ENCODE measurements around the gene TYW5. TPM values are rescaled to one million over a fixed set of nuclear protein-coding genes. Genes with fewer than 3 reads are reported as not detected.

TYW5 gene
- total RNA-seq, 3 donors from 2014 or later (not counting 1 experiment from before 2014, with no cell fraction given): 15.9 to 17.4 (median 16.9) TPM

GRCh38 chr2:199962203-199962602 lies 6.9 kb upstream of the TYW5 start:
- Mint-ChIP-seq H3K9me3 (no peaks in the 10 kb centered on the region), H3K36me3 (peaks cover 25% of the 10 kb centered on the region), H3K27me3 (ENCODE audit: low read depth in 2 of 2) (no peaks in the 10 kb centered on the region), H3K27ac (no peak overlapping the region), H3K4me3 (no peak overlapping the region), H3K4me1 (peaks cover 16 to 22% of the 10 kb centered on the region in 2 donors)
- H3K36me3 ChIP-seq (ENCODE audit: control insufficient read depth, insufficient read depth, low read length): peaks cover 66% of the 10 kb centered on the region
- ATAC-seq (no peak), DNase-seq (no peak)
- intact Hi-C loops (cut with micrococcal nuclease): no loop called here
- WGBS (ENCODE audit: insufficient coverage): 77% methylated on average over 2 of the region's 2 CpGs
- no peaks in the 10 kb centered on the region for H3K9me3 ChIP-seq (ENCODE audit: control insufficient read depth, insufficient read depth, low read length)
- TF ChIP-seq, protein P1, sequence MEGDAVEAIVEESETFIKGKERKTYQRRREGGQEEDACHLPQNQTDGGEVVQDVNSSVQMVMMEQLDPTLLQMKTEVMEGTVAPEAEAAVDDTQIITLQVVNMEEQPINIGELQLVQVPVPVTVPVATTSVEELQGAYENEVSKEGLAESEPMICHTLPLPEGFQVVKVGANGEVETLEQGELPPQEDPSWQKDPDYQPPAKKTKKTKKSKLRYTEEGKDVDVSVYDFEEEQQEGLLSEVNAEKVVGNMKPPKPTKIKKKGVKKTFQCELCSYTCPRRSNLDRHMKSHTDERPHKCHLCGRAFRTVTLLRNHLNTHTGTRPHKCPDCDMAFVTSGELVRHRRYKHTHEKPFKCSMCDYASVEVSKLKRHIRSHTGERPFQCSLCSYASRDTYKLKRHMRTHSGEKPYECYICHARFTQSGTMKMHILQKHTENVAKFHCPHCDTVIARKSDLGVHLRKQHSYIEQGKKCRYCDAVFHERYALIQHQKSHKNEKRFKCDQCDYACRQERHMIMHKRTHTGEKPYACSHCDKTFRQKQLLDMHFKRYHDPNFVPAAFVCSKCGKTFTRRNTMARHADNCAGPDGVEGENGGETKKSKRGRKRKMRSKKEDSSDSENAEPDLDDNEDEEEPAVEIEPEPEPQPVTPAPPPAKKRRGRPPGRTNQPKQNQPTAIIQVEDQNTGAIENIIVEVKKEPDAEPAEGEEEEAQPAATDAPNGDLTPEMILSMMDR (IDR thresholded peaks at IDR 0.05): no peak
- H3K27me3 ChIP-seq (ENCODE audit: control insufficient read depth, insufficient read depth, low read length): no peaks in the 10 kb centered on the region
- no peak overlapping the region for H3K4me3 ChIP-seq (ENCODE audit: low read length)
- no peak overlapping the region for H3K27ac ChIP-seq (ENCODE audit: low read length)
- peaks cover under 1% of the 10 kb centered on the region for H3K4me1 ChIP-seq (ENCODE audit: control insufficient read depth, insufficient read depth, low read length)

GRCh38 chr2:199958014-199958413 lies 2.7 kb upstream of the TYW5 start:
- Histone ChIP-seq H3K4me3 (ENCODE audit: low read length) (no peak overlapping the region), H3K27ac (ENCODE audit: low read length) (no peak overlapping the region), H3K27me3 (ENCODE audit: control insufficient read depth, insufficient read depth, low read length) (no peaks in the 10 kb centered on the region), H3K36me3 (ENCODE audit: control insufficient read depth, insufficient read depth, low read length) (peaks cover 38% of the 10 kb centered on the region), H3K9me3 (ENCODE audit: control insufficient read depth, insufficient read depth, low read length) (no peaks in the 10 kb centered on the region), H3K4me1 (ENCODE audit: control insufficient read depth, insufficient read depth, low read length) (peaks cover 25% of the 10 kb centered on the region)
- no peaks in the 10 kb centered on the region for H3K9me3 Mint-ChIP-seq
- H3K27me3 Mint-ChIP-seq (ENCODE audit: low read depth in 2 of 2): no peaks in the 10 kb centered on the region
- intact Hi-C loops (cut with micrococcal nuclease): no loop called here
- peak overlapping the region in 1 of 2 donors; percentile 17 for H3K27ac Mint-ChIP-seq
- DNase-seq (no peak), ATAC-seq (no peak)
- TF ChIP-seq, protein P1 (IDR thresholded peaks at IDR 0.05): no peak
- peak overlapping the region; percentile 5 for H3K4me3 Mint-ChIP-seq
- WGBS (ENCODE audit: insufficient coverage): 93% methylated on average over 4 of the region's 4 CpGs
- H3K36me3 Mint-ChIP-seq: peaks cover 16% of the 10 kb centered on the region
- H3K4me1 Mint-ChIP-seq: peaks cover 43 to 53% of the 10 kb centered on the region in 2 donors

GRCh38 chr2:199956062-199956380 lies 730 bp upstream of the TYW5 start:
- under 1% methylated on average over 10 of the region's 10 CpGs for WGBS (ENCODE audit: insufficient coverage)
- no peaks in the 10 kb centered on the region for H3K9me3 ChIP-seq (ENCODE audit: control insufficient read depth, insufficient read depth, low read length)
- no peaks in the 10 kb centered on the region for H3K27me3 ChIP-seq (ENCODE audit: control insufficient read depth, insufficient read depth, low read length)
- H3K36me3 Mint-ChIP-seq: no peaks in the 10 kb centered on the region
- peak overlapping the region; percentile 79 for H3K27ac ChIP-seq (ENCODE audit: low read length)
- H3K4me1 ChIP-seq (ENCODE audit: control insufficient read depth, insufficient read depth, low read length): peaks cover 25% of the 10 kb centered on the region
- H3K4me1 Mint-ChIP-seq: peaks cover 49 to 53% of the 10 kb centered on the region in 2 donors
- no peaks in the 10 kb centered on the region for H3K9me3 Mint-ChIP-seq
- peak overlapping the region; percentile 95 for H3K4me3 ChIP-seq (ENCODE audit: low read length)
- DNase-seq (no peak), ATAC-seq (no peak)
- no peaks in the 10 kb centered on the region for H3K27me3 Mint-ChIP-seq (ENCODE audit: low read depth in 2 of 2)
- H3K36me3 ChIP-seq (ENCODE audit: control insufficient read depth, insufficient read depth, low read length): peaks cover 20% of the 10 kb centered on the region
- H3K4me3 Mint-ChIP-seq: peak overlapping the region; percentile 97
- peak overlapping the region; percentile 92 to 95 for H3K27ac Mint-ChIP-seq
- intact Hi-C loops (cut with micrococcal nuclease): no loop called here
- TF ChIP-seq, protein P1 (IDR thresholded peaks at IDR 0.05): no peak

DNA sequence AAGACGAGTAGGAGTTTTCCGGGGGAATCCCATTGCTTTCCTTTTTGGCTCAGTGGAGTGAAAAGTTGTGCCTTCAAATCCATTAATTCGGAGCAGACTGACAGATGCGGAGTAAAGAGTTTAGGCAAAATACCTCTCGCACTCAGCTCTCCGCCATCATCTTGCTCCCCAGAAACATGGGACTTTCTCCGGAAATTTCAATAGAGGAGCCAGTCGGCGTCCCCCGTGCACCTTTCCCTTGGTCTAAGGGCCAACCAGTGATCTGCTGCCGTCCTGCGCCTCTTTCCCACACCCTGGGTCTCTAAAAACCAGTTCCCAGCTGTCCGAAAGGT lies 318 bp downstream of the TYW5 start:
- no peaks in the 10 kb centered on the region for H3K27me3 ChIP-seq (ENCODE audit: control insufficient read depth, insufficient read depth, low read length)
- no peaks in the 10 kb centered on the region for H3K9me3 Mint-ChIP-seq
- H3K4me3 ChIP-seq (ENCODE audit: low read length): peak overlapping the region; percentile 95
- H3K4me3 Mint-ChIP-seq: peak overlapping the region; percentile 97
- peaks cover 54 to 56% of the 10 kb centered on the region in 2 donors for H3K4me1 Mint-ChIP-seq
- ATAC-seq: peak in 1 of 3 donors; percentile 35
- no peak for DNase-seq
- peaks cover 13% of the 10 kb centered on the region for H3K36me3 ChIP-seq (ENCODE audit: control insufficient read depth, insufficient read depth, low read length)
- H3K9me3 ChIP-seq (ENCODE audit: control insufficient read depth, insufficient read depth, low read length): no peaks in the 10 kb centered on the region
- 0% methylated on average over 13 of the region's 13 CpGs for WGBS (ENCODE audit: insufficient coverage)
- no peaks in the 10 kb centered on the region for H3K36me3 Mint-ChIP-seq
- peak overlapping the region; percentile 92 to 95 for H3K27ac Mint-ChIP-seq
- H3K27me3 Mint-ChIP-seq (ENCODE audit: low read depth in 2 of 2): no peaks in the 10 kb centered on the region
- H3K4me1 ChIP-seq (ENCODE audit: control insufficient read depth, insufficient read depth, low read length): peaks cover 25% of the 10 kb centered on the region
- H3K27ac ChIP-seq (ENCODE audit: low read length): peak overlapping the region; percentile 79
- TF ChIP-seq, protein P1 (IDR thresholded peaks at IDR 0.05): no peak
- intact Hi-C loops (cut with micrococcal nuclease): no loop called here

All from natural killer cell (primary cell).